Stimulated activated CD8-positive, alpha-beta memory T cell treated with anti-CD3 and anti-CD28 coated beads, Interleukin-12 subunit alpha, Interleukin-12 subunit beta, amount 100 ng/mL, for 24 hours (primary cell): Measurements from ENCODE around the gene FAF1.
"Not testable (repeated sequence)": the region's sequence is repeated elsewhere in the genome, so short reads cannot be mapped to it uniquely, and the experiment has no call there.

Experiments used
- DNase-seq: peaks from one replicate; pipeline ENCODE4 v3.0.0-alpha.2; 2020; ENCODE audit errors: extremely low read depth

The FAF1 gene

DNA sequence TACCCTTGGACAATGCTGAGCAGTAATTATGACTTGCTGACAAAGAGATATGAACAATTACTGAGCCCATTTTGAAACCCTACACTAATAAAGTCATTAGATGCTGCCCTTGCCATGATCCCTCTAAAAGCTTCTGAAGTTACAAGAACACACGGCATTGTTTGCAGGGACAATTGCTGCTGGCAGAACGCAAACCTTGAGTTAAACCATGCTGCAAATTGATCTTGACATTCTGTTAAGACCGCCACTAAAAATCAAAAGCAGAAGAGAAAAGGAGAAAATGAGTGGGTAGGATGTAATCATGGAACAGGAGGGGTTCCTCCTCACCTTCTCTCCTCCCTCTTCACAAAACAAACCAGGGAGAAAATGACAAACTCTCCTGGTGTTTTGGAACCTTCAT, 400.6 kb downstream of the FAF1 start:
- no peak for DNase-seq

DNA sequence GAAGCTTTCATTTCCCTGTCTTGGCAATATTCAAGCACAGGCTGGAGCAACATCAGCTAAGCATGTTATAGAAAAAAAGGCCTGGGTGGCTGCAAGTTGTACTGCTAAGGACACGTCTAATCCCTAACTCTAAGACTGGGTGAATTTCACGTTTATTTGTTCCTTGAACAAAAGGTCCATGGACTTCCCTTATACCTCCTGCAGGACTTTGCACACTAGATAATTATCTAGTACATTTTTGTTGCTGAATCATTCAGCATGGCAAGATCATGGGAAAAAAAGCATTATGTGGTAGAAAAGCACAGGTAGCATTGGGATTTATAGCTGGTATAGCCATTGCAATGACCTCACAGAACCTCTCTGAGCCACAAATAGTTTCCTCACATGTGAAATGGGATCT, 406.1 kb downstream of the FAF1 start:
- DNase-seq = no peak

DNA sequence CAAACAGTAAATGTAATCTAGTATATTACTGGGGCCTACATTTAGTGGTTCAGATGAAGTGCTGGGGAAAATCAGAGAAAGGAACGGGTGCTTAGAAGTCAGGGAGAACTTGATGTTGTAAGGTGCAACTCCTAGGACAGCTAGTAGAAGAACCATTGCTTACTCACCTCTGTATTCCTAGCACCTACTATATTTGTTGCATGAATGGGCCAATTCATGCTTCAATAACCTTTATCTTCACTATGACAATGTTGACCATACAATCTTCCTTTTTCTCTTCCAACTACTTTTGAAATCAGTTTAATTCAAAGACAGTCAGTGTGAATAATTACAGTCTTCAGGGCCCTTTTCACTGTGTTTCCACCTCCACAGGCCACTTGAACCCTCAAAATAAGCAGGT, 411.8 kb downstream of the FAF1 start:
- no peak for DNase-seq

- DNase-seq = no peak
These were observed 417.7 kb downstream of the FAF1 start for GRCh38 chr1:50542362-50542761.

- no peak for DNase-seq
These were observed 421.6 kb downstream of the FAF1 start for GRCh38 chr1:50538476-50538875.

DNA sequence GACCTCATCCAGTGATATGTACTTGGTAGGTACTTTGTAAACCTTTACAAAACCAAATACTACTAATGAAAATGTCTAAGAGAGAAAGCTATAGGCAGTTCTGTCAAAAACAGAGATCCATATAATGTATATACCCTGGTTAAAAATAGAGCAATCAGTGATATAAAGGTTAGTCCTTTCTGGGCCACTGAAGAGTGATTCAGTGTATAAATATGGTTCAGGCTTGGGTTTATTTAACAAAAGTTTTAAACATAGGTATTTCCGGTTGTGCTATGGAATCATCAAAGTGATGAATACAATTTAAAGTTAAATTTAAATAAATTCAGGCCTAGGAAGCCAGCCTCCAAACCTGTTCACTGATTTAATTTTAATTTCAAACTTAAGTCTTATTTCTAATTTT, 428.5 kb downstream of the FAF1 start:
- no peak for DNase-seq

GRCh38 chr1:50531027-50531426, 429.0 kb downstream of the FAF1 start:
- no peak for DNase-seq

DNA sequence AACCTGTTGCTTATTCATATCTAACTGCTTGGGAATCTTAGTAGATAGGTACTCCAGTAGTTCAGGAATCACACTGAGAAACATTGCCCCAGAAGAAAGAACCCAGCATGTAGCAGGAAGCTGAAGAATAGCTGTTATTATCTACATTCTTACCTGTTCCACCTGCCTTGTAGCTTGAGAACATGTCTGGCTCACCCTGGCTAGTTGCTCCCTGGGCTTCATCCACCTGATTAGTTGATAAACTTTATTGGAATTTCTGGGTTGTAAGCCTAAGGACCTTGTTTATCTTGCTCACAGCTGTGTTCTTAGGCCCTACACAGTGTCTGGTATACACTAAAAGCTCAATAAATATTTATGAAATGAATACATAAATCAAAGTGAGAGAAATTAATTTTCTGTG, 430.6 kb downstream of the FAF1 start:
- no peak for DNase-seq

DNA sequence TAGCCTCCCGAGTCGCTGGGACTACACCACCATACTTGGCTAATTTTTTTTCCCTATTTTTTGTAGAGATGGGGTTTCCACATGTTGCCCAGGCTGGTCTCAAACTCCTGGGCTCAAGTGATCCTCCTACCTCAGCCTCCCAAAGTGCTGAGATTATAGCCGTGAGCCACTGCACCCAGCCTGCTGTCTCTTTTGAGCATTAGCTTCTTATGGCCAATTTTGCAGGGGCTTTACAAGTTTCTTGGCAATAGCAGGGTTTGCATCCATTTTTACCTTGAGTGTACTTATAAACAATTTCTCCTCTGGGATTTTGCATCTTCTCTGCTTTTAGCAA, 432.1 kb downstream of the FAF1 start:
- not testable (repeated sequence) for DNase-seq

DNA sequence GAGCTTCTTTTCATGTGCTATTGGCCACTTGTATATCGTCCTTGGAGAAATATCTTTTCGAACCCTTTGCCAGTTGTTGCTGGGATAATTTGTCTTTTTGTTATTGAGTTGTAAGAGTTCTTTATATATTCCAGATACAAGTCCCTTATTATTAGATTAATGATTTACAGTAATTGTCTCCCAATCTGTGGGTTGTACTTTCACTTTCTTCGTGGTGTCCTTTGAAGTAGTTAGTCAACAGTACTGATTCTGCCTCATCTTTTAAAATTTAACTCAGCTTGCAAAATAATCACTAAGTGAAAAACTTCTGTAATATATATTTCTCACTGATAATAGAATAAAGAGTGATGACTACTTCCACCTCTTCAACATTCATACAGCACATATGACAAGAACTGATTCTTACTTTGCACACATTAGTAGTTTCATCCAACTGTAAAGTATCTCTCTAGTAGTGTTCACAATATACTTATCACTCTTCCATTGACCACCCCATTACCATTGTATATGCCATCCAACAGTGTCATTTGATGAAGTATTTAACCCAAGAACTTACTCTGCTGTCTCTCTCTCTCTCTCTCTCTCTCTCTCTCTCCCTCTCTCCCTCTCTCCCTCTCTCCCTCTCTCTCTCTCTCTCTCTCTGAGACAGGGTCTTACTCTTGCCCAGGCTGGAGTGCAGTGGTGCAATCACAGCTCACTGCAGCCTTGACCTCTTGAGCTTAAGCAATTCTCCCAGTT, 432.6 kb downstream of the FAF1 start:
- DNase-seq = no peak

- no peak for DNase-seq
These were observed 433.6 kb downstream of the FAF1 start for GRCh38 chr1:50526431-50526830.

GRCh38 chr1:50523548-50523947, 436.5 kb downstream of the FAF1 start:
- no peak for DNase-seq

DNA sequence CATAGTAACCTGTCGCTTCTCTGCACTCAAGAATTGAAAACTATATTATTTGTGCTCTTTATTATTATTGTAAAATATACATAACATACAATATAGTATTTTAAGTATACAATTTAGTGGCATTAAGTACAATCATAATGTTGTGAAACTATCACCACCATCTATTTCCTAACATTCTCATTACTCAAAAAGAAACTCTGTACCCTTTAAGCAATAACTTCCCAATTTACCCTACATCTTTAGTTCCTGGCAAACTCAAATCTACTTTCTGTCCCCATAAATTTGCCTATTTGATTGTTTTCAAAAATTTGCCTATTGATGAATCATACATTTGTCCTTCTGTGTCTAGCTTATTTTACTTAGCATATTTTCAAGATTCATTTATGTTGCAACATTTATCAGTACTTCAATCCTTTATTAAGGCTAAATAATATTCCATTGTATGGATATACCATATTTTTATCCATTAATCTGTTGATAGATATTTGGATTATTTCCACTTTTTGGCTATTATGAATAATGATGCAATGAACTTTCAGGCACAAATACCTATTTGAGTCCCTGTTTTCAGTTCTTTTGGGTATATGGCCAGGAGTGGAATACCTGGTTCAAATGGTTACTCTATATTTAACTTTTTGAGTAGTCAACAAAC, 437.2 kb downstream of the FAF1 start:
- no peak for DNase-seq

DNA sequence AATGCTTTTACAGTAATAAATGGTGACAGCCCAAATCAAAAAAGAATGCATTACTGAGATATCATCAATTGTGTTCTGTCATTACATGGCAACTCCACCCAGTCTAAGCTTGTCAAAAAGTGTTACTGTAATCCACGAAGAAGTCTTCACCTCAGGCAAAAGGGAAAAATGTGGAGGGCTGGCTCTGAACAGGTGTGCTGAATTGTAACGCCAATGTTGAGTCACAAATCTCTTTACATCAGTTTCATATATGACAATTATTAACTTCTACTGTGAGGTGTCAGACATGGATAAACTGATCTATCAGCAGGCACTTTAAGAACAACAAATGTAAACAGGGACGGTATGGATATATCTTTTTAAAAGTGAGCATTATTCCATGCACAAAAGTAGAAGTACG, 438.4 kb downstream of the FAF1 start:
- no peak for DNase-seq

- no peak for DNase-seq
These were observed 442.6 kb downstream of the FAF1 start for GRCh38 chr1:50517488-50517887.

- no peak for DNase-seq
These were observed 444.0 kb downstream of the FAF1 start for GRCh38 chr1:50516056-50516455.

- DNase-seq = no peak
These were observed 452.0 kb downstream of the FAF1 start for GRCh38 chr1:50508040-50508586.

DNA sequence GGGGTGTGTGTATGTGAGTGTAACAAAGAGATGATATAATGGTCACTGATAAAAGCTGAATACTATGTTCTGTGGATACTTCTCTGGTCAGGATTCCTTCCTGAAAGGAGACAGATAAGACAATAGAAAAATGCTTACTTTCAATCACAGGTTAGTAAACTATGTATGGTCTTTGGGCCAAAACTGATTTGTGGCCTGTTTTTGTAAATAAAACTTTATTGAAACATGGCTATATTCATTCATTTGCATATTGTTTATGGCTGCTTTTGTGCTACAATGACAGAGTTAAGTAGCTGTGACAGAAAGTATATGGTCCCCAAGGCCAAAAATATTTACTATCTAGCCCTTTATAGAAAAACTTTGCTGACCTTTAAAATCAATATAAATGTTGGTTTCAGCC, 454.6 kb downstream of the FAF1 start:
- no peak for DNase-seq

GRCh38 chr1:50503515-50503914, 456.6 kb downstream of the FAF1 start:
- no peak for DNase-seq

- DNase-seq = no peak
These were observed 457.9 kb downstream of the FAF1 start for GRCh38 chr1:50502147-50502546.

DNA sequence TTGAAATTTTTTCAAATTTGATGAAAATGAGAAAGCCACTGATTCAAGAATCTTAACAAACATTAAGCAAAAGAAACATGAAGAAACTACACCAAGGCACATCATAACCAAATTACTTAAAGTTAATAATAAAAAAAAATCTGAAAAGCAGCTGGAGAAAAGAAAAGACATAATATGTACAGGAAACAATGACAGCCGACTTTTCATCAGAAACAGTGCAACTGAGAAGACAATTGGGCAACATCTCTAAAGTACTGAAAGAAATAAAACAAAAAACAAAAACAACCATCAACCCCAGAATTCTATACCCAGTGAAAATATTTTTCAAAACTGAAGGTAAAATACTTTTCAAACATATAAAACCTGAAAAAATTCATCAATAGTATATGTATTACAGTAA, 463.1 kb downstream of the FAF1 start:
- no peak for DNase-seq

- no peak for DNase-seq
These were observed 466.4 kb downstream of the FAF1 start for GRCh38 chr1:50493710-50494109.

DNA sequence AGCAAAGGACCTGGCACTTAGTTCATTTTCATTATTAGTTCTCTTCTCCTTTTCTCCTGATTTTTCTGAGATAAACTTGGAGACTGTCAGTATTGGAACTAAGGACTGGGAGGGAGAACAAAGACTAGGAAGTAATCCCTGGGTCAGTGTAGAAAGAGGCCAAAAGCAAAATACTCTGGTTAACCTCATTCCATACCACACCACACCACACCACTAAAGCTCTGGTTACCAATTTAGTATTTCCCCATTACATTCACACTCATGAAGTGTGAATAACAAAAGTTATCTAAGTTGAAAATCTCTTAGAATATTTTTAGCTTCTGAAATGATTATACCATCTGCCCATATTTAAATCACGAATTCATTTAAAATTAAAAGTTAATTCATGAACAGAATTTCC, 467.9 kb downstream of the FAF1 start:
- no peak for DNase-seq

- DNase-seq = no peak
These were observed 468.9 kb downstream of the FAF1 start for GRCh38 chr1:50491142-50491541.
